Measurements from ENCODE around the gene DUSP5. TPM values are rescaled to one million over a fixed set of nuclear protein-coding genes. Genes with fewer than 3 reads are reported as not detected.

The DUSP5 gene
- total and polyA plus RNA-seq, 7 donors = 3.6 to 42.1 (median 12.0) TPM

DNA sequence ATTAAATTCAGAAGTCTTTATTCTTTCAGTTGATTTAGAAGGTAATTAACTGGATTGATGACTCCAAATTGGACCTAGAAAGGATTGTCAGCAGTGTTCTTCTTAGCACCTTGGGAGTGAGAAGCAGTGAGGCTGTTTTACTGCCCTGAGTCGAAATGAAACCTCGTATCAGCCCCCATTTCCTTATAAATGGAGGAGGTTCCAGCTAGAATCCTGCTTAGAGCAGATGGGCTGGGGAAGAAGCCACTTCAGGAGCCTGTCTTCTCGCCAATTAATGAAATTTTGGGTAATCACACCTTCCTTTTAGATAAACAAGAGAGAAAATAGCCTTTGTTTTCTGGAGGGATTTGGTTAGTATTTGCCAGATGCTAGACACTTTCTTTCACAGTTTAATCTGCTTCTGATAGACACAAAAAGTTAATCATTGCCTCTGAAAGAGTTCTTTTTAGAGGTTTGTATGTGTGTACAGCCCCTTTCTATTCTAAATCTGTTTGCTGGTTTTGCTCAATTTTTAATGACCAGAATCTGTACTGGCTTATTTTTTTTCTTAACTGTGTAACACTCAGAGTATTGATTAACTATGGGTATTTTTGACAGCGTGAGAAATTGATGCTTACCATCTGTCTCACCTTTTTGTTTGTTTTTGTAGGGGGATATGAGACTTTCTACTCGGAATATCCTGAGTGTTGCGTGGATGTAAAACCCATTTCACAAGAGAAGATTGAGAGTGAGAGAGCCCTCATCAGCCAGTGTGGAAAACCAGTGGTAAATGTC lies 4.6 kb downstream of the DUSP5 start:
- H3K36me3 ChIP-seq = peaks cover 0 to 6% (median 3%) of the 10 kb centered on the region in 4 donors
- H3K9me3 ChIP-seq = no peaks in the 10 kb centered on the region
- H3K4me1 ChIP-seq = peaks cover 0 to 81% (median 70%) of the 10 kb centered on the region in 4 donors
- no peaks in the 10 kb centered on the region for H3K27me3 ChIP-seq
- H3K27ac ChIP-seq = peak overlapping the region; percentile 73 to 98 (median 97)
- no peak for DNase-seq
- TF ChIP-seq EP300 (IDR thresholded peaks at IDR 0.05) = no peak
- TF ChIP-seq POLR2AphosphoS5 (IDR thresholded peaks at IDR 0.05) = no peak
- TF ChIP-seq, protein P1, sequence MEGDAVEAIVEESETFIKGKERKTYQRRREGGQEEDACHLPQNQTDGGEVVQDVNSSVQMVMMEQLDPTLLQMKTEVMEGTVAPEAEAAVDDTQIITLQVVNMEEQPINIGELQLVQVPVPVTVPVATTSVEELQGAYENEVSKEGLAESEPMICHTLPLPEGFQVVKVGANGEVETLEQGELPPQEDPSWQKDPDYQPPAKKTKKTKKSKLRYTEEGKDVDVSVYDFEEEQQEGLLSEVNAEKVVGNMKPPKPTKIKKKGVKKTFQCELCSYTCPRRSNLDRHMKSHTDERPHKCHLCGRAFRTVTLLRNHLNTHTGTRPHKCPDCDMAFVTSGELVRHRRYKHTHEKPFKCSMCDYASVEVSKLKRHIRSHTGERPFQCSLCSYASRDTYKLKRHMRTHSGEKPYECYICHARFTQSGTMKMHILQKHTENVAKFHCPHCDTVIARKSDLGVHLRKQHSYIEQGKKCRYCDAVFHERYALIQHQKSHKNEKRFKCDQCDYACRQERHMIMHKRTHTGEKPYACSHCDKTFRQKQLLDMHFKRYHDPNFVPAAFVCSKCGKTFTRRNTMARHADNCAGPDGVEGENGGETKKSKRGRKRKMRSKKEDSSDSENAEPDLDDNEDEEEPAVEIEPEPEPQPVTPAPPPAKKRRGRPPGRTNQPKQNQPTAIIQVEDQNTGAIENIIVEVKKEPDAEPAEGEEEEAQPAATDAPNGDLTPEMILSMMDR (IDR thresholded peaks at IDR 0.05) = no peak
- no peak for TF ChIP-seq POLR2A (IDR thresholded peaks at IDR 0.05)
- 45 to 63% methylated on average over 6 of the region's 6 CpGs for WGBS, 2 donors
- no peak overlapping the region for H3K4me3 ChIP-seq
- intact Hi-C loops (cut with DNase I) = loop anchor here (5.0 kb wide), 2 partner anchors 45 to 580 kb away; partner anchors contain the start of gene XPNPEP1

DNA sequence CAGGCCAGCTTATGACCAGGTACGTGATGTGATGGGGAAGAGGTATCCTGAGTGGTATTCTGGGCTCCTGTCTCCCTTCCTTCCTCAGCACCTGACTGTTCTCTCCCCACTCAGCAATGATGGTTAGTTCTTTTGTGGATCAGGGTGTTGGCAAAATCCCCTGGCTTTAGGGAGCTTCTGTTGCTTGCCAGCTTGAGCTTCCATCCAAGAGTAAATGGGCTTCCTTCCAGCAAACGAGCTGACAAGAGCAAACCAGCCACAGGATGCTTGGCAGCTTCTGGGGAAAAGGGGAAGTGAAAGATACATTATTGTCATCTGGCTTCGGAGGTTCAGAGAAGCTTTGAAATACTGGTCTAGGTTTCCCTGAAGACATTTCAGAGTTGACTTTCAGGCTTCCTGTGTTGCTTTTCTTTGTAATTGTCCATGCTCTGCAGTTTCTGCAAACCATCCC lies 5.2 kb downstream of the DUSP5 start:
- Histone ChIP-seq H3K27ac (peak overlapping the region; percentile 73 to 98 (median 97)), H3K4me3 (no peak overlapping the region), H3K4me1 (peaks cover 0 to 84% (median 70%) of the 10 kb centered on the region in 4 donors), H3K9me3 (no peaks in the 10 kb centered on the region), H3K27me3 (no peaks in the 10 kb centered on the region), H3K36me3 (peaks cover 0 to 12% (median 5%) of the 10 kb centered on the region in 4 donors)
- intact Hi-C loops (cut with DNase I) = loop anchor here (1.0 to 5.0 kb wide), 3 partner anchors 44 to 581 kb away; partner anchors contain the start of gene XPNPEP1
- 20 to 24% methylated on average over 3 of the region's 3 CpGs for WGBS, 2 donors
- no peak for TF ChIP-seq POLR2A (IDR thresholded peaks at IDR 0.05)
- TF ChIP-seq, protein P1 (IDR thresholded peaks at IDR 0.05) = no peak
- TF ChIP-seq EP300 (IDR thresholded peaks at IDR 0.05) = peak in 1 of 4 donors; percentile 65
- peak; percentile 58 to 76 (median 67) for TF ChIP-seq POLR2AphosphoS5 (IDR thresholded peaks at IDR 0.05)
- DNase-seq = peak; percentile 91

DNA sequence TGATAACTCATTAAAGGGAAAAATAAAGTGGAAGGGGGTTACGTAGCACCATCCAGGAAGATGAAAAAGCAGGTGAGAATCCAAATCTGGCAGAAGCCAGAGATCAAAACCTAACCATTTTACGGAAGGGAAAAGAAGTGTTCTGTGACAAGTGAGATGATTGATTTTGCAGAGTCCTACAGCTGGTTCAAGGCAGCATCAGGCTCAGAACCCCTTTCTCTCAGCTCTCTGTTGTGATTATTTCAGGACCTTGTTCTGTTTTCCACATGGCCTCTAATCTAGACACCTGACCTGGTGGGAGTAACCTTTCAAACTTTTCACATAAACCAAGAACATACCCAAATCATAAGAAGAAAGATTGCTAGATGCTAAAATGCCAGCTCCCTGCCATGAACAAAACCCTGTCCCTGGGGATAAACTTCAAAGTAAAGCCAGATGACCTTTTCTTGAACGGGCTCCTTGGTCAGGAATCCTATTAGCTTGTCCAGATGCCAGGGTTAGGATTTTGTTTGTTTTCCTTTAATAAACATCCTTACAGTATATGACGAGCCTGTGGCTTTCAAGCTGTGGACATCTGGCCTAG lies 5.9 kb downstream of the DUSP5 start:
- no peaks in the 10 kb centered on the region for H3K27me3 ChIP-seq
- H3K27ac ChIP-seq = peak overlapping the region; percentile 73 to 98 (median 97)
- intact Hi-C loops (cut with DNase I) = loop anchor here (1.0 to 5.0 kb wide), 3 partner anchors 44 to 581 kb away; partner anchors contain the start of gene XPNPEP1
- H3K36me3 ChIP-seq = peaks cover 0 to 17% (median 5%) of the 10 kb centered on the region in 4 donors
- peak overlapping the region in 1 of 4 donors; percentile 11 for H3K4me3 ChIP-seq
- peak; percentile 63 for DNase-seq
- peaks cover 0 to 82% (median 70%) of the 10 kb centered on the region in 4 donors for H3K4me1 ChIP-seq
- TF ChIP-seq EP300 (IDR thresholded peaks at IDR 0.05) = no peak
- TF ChIP-seq, protein P1 (IDR thresholded peaks at IDR 0.05) = no peak
- no peak for TF ChIP-seq POLR2AphosphoS5 (IDR thresholded peaks at IDR 0.05)
- no peak for TF ChIP-seq POLR2A (IDR thresholded peaks at IDR 0.05)
- 50% methylated on average over 4 of the region's 4 CpGs for WGBS, 2 donors
- no peaks in the 10 kb centered on the region for H3K9me3 ChIP-seq

DNA sequence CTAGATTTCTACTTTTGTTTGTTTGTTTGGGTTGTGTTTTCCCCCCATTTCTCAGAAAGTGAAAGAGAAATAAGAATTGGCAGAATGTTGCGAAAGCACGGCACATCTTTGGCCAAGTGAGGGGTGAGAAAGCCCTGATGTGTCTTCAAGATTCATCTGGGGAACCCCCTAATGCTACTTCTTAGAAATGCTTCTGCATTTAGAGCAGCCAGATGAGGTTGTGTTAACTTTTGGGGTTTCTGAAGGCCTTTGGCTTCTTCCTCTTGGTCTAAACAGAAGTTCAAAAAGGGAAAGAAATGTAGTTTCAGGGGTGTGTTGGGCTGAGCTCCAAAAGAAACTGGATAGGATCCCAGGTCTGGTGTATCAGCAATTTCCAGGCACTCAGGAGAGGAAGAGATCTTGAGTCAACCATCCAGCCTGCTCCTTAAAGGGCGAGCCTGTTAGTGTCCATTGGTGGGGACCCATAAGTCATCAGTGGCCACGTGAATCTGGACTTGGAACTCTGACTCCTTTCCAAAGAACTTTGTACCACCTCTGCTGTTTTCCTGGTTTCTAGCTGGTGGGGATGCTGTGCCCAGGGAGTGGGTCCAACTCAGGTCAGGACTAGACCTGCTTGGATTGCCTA lies 6.5 kb downstream of the DUSP5 start:
- WGBS, 2 donors = 34 to 45% methylated on average over 4 of the region's 4 CpGs
- Histone ChIP-seq H3K9me3 (no peaks in the 10 kb centered on the region), H3K36me3 (peaks cover 0 to 17% (median 5%) of the 10 kb centered on the region in 4 donors), H3K27ac (peak overlapping the region; percentile 73 to 98 (median 97)), H3K4me1 (peaks cover 0 to 82% (median 70%) of the 10 kb centered on the region in 4 donors), H3K4me3 (peak overlapping the region in 1 of 4 donors; percentile 11), H3K27me3 (no peaks in the 10 kb centered on the region)
- intact Hi-C loops (cut with DNase I) = loop anchor here (5.0 kb wide), 2 partner anchors 43 to 582 kb away; partner anchors contain the start of gene XPNPEP1
- peak; percentile 75 for DNase-seq
- TF ChIP-seq POLR2A (IDR thresholded peaks at IDR 0.05) (no peak), EP300 (IDR thresholded peaks at IDR 0.05) (peak in 1 of 4 donors; percentile 32), POLR2AphosphoS5 (IDR thresholded peaks at IDR 0.05) (peak in 3 of 4 donors; percentile 41 to 56 (median 51))
- TF ChIP-seq, protein P1 (IDR thresholded peaks at IDR 0.05) = no peak

Measured in sigmoid colon (tissue), 7 donors.